T-helper 1 cell treated with Interleukin-12 subunit alpha and Interleukin-12 subunit beta and Interleukin-4 antibody, amounts not matched to agents 30 μg/mL and 1 μg/mL, for 36 hours (primary cell): ENCODE results near the gene SEMA3D.

Experiments
- H3K27ac Mint-ChIP-seq: one replicate; pipeline ENCODE4 v1.8.0; 2021; ENCODE audit warnings: mild to moderate bottlenecking, mixed read lengths
- H3K27me3 Mint-ChIP-seq: one replicate; pipeline ENCODE4 v1.8.0; 2021; ENCODE audit warnings: low read depth, mixed read lengths
- H3K36me3 Mint-ChIP-seq: one replicate; pipeline ENCODE4 v1.8.0; 2021; ENCODE audit warnings: low read depth, mixed read lengths
- H3K4me1 Mint-ChIP-seq: one replicate; pipeline ENCODE4 v1.8.0; 2021; ENCODE audit warnings: low read depth, mixed read lengths
- H3K4me3 Mint-ChIP-seq: one replicate; pipeline ENCODE4 v1.8.0; 2021; ENCODE audit warnings: mild to moderate bottlenecking, moderate library complexity, mixed read lengths
- H3K9me3 Mint-ChIP-seq: one replicate; pipeline ENCODE4 v1.8.0; 2021; ENCODE audit warnings: mixed read lengths

Gene SEMA3D

DNA sequence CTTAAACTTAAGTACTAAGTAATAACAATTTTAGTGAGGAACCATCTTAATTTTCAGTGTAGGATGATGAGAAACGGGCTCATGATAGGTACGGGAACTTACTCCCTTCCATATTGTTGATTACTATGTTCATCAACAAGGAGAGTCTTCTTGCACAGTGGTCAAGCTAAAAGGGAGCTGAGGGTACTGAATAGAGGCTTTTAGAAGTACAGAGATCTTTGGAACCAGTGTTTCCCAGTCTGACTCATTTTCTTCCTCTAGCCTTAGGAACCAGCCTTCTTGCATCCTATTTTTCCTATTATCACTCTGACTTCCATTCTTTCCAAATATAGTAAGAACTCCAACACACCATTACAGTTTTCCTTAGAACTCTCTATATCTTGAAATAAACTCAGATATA is 17.6 kb upstream of the SEMA3D start:
- Mint-ChIP-seq H3K36me3 (no peaks in the 10 kb centered on the region), H3K9me3 (peaks cover 4% of the 10 kb centered on the region), H3K27me3 (no peaks in the 10 kb centered on the region), H3K4me1 (no peaks in the 10 kb centered on the region), H3K4me3 (no peak overlapping the region), H3K27ac (no peak overlapping the region)

DNA sequence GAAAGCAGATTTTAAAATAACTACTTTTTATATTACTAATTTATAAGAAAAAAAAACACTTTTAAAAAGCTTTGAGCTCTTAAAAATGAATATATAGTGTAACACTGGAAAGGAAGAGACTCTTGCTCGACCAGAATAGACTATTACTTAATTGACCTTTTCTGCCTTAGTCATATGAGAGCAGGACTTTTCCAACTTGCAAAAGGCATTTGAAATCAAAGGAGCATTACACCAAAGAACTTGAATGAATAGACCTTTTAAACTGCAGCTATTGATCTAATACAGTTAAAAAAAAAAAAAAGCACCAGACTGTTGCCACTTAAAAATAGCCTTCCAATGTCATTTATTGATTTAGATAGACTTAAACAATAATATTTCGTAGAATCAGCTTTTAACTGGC is 17.2 kb upstream of the SEMA3D start:
- no peak overlapping the region for H3K4me3 Mint-ChIP-seq
- no peak overlapping the region for H3K27ac Mint-ChIP-seq
- H3K4me1 Mint-ChIP-seq: no peaks in the 10 kb centered on the region
- no peaks in the 10 kb centered on the region for H3K36me3 Mint-ChIP-seq
- H3K27me3 Mint-ChIP-seq: no peaks in the 10 kb centered on the region
- peaks cover 4% of the 10 kb centered on the region for H3K9me3 Mint-ChIP-seq

DNA sequence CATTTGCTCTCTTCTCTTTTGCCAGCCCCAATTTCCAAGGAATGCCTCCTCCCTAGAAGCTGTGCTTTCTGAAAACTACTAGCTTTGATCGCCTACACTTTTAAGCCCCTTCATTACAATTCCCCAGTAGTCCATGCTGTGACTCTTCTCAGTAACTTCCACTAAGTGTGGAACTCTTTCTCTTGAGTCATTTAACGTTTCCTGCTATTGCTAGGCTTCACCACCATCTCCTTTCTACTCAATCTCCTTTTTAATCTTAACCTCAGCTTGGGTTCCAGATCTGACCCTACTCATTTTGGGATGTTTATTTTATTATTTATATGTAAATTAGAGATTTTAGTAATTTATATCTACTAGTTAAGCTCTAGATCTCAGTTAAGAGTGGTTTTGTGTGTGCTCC is 14.4 kb upstream of the SEMA3D start:
- Mint-ChIP-seq H3K4me3 (no peak overlapping the region), H3K4me1 (no peaks in the 10 kb centered on the region), H3K27me3 (no peaks in the 10 kb centered on the region)

DNA sequence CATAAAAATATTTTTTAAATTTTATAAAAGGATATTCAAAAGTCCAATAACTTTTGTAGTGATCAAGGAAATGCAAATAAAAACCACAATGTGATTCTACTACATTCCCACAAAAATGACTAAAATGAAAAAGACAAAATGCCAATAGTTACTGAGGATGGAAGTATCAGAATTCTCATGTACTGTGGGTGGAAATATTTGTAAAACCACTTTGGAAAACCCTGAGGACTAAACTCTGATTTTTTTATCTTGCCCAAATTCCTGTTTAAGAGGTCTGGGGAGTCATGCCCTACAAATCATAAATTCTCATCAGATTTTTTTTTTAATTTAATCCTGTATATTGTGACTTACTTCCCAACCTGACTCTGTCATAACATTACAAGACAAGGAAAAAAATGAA is 9.8 kb upstream of the SEMA3D start:
- no peak overlapping the region for H3K27ac Mint-ChIP-seq
- no peaks in the 10 kb centered on the region for H3K4me1 Mint-ChIP-seq
- H3K9me3 Mint-ChIP-seq: no peaks in the 10 kb centered on the region
- no peak overlapping the region for H3K4me3 Mint-ChIP-seq
- no peaks in the 10 kb centered on the region for H3K27me3 Mint-ChIP-seq
- H3K36me3 Mint-ChIP-seq: no peaks in the 10 kb centered on the region

More for the DNA sequence above, 14.4 kb upstream of the SEMA3D start:
- H3K36me3 Mint-ChIP-seq: no peaks in the 10 kb centered on the region
- H3K9me3 Mint-ChIP-seq: peaks cover 4% of the 10 kb centered on the region
- H3K27ac Mint-ChIP-seq: no peak overlapping the region

DNA sequence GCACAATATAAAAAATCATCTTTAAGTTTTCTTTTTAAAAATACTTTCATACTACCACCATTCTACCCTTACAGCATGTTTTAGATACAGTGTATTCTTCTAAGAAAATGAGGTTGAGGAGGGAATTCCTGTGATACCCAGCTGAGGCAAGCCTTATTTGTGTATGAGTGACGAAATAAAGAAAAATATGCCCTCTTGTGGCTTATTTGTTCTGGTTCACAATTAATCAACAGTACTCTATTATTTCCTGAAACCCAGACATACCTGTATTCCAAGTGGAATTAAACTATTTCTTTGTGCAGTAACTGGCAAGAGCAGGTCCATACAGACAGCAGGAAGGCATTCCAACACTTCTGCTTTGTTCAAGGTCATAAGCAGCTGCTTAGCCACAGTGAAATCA is 4.5 kb upstream of the SEMA3D start:
- Mint-ChIP-seq H3K9me3 (no peaks in the 10 kb centered on the region), H3K4me1 (no peaks in the 10 kb centered on the region), H3K36me3 (no peaks in the 10 kb centered on the region), H3K4me3 (no peak overlapping the region), H3K27me3 (peaks cover 25% of the 10 kb centered on the region), H3K27ac (no peak overlapping the region)

DNA sequence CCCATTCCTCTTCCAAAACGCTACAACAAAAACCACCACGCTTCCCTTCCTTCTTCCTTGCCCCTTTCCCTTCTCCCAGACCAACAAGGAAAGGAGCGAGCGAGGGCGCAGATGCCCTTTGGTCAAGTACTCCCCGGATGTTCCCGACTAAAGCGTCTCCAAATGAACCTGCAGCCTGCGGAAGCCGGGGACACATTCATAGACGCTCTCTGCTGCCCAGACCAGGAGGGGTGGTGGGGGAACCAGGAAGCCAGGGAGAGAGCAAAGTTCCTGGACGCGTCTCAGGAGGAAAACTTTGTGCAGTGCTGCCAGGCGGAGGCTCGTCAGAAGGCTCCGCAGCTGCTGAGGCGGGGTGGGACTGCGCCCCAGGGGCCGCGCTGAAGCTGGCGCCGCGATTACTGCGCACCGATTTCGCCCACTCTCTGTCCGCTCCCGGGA is 754 bp downstream of the SEMA3D start:
- Mint-ChIP-seq H3K9me3 (no peaks in the 10 kb centered on the region), H3K36me3 (no peaks in the 10 kb centered on the region), H3K4me1 (peaks cover 4% of the 10 kb centered on the region), H3K27ac (no peak overlapping the region), H3K4me3 (no peak overlapping the region), H3K27me3 (peaks cover 54% of the 10 kb centered on the region)

DNA sequence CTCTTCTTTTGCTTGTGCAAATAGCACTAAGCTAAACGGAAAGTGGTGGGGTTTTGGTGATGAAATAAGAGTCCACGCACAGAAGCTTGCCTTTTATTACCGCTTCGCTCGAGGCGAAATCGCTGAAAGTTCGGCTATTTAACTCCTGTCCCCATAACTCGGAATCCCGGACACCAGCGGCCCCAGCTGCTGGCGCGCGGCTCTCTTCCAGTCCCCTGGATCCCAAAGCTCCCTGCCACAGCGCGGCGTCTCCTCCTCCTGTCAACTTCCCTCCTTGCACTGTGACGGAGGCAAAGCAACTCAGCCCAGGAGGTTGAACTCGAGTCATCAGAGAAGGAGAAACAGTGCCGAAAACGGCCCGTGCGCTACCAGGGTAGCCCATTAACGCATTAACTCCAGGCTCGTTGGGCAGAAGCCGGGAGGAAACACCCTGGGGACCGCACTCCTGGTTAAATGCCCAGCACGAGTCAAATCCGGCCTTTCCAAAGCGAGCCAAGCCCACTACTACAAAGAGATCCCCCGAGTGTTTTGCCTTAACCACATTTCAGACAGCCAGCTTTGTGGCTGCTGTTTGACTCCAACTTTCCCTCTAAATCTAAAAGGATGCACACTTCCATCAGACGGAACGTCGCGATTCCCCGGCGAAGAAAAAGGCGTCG is 1.3 kb downstream of the SEMA3D start:
- H3K9me3 Mint-ChIP-seq: peaks cover 3% of the 10 kb centered on the region
- peaks cover 4% of the 10 kb centered on the region for H3K4me1 Mint-ChIP-seq
- H3K36me3 Mint-ChIP-seq: no peaks in the 10 kb centered on the region
- peaks cover 54% of the 10 kb centered on the region for H3K27me3 Mint-ChIP-seq
- no peak overlapping the region for H3K27ac Mint-ChIP-seq
- peak overlapping the region; percentile 25 for H3K4me3 Mint-ChIP-seq

DNA sequence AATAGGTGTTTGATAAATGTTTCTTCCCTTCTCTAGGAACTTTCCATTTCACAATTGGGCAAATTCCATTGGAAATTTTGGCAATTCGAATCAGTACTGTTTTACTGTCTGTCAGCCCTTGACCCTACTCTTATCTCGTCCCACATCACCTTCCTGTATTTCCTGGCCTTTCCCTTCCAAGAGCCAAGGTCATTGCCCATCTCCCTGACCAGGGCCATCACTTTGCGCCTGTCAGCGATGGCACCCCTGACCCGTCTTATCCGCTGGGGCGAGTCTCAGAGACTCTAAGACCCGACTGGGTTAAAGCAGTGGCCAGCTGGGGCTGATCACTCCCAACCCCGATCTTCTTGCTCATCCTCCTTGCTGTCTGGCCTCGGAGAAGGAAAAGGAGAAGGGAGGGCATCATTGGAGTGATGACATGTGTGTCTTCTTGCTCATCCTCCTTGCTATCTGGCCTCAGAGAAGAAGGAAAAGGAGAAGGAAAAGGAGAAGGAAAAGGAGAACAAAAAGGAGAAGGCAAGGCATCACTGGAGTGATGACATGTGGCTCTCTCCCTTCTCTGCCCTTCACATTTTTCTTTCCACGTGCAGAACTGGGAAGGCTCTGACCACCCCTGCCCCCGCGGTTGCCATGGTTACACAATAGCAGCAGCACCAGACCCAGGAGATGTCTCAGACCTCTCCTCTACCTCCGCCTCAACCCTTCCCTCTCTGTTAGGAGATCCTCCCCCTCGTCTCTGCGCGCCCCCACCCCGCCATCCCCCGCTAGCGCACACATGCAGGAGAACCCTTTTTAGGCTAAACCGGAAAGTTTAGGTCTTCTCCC is 2.0 kb downstream of the SEMA3D start:
- peaks cover 54% of the 10 kb centered on the region for H3K27me3 Mint-ChIP-seq
- H3K4me3 Mint-ChIP-seq: no peak overlapping the region
- peaks cover 4% of the 10 kb centered on the region for H3K4me1 Mint-ChIP-seq
- H3K9me3 Mint-ChIP-seq: peaks cover 9% of the 10 kb centered on the region
- H3K36me3 Mint-ChIP-seq: no peaks in the 10 kb centered on the region
- no peak overlapping the region for H3K27ac Mint-ChIP-seq

DNA sequence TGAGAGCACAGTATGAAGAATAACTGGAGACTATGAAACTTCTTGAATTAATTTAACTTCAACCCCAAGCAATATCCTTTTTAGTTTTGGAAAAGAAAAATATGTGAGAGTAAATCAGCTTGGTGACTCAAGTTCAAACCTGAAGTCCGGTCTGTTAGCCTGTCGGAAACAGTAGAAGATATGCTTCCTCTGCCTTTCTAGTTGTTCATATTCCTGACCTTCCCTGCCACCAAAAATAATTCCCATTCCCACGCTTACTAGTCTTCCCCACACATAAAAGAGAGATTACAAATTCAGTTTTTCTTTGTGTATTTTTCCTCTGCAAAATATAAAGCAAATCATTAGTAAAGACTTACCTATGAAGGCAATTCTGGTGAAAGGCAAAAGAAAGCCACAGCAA is 3.6 kb downstream of the SEMA3D start:
- peaks cover 20% of the 10 kb centered on the region for H3K9me3 Mint-ChIP-seq
- peaks cover 46% of the 10 kb centered on the region for H3K27me3 Mint-ChIP-seq
- no peak overlapping the region for H3K27ac Mint-ChIP-seq
- H3K4me3 Mint-ChIP-seq: no peak overlapping the region
- H3K36me3 Mint-ChIP-seq: no peaks in the 10 kb centered on the region
- peaks cover 4% of the 10 kb centered on the region for H3K4me1 Mint-ChIP-seq

DNA sequence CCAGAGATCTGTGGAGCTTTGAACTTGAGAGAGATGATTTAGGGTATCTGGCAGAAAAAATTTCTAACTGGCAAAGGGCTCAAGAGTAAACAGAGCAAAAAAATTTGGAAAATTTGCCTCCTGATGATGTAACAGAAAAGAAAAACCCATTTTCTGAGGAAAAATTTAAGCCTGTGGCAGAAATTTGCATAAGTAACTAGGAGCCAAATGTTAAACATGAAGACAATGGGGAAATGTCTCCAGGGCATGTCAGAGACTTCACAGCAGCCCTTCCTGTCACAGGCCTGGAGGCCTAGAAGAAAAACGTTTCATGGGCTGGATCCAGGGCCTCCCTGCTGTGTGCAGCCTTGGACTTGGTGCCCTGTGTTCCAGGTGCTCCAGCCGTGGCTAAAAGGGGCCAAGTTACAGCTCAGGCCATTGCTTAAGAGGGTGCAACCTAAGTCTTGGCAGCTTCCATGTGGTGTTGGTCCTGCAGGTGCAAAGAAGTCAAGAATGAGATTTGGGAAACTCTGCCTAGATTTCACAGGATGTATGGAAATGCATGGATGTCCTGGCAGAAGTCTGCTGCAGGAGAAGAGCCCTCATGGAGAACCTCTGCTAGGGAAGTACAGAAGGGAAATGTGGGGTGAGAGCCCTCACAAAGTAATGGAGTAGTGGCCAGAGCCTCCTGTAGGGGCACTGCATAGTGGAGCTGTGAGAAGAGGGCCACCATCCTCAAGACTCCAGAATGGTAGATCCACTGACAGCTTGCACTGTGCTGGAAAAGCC is 8.1 kb downstream of the SEMA3D start:
- Mint-ChIP-seq H3K27ac (no peak overlapping the region), H3K9me3 (peaks cover 24% of the 10 kb centered on the region), H3K27me3 (peaks cover 10% of the 10 kb centered on the region), H3K4me3 (no peak overlapping the region), H3K4me1 (no peaks in the 10 kb centered on the region), H3K36me3 (no peaks in the 10 kb centered on the region)

DNA sequence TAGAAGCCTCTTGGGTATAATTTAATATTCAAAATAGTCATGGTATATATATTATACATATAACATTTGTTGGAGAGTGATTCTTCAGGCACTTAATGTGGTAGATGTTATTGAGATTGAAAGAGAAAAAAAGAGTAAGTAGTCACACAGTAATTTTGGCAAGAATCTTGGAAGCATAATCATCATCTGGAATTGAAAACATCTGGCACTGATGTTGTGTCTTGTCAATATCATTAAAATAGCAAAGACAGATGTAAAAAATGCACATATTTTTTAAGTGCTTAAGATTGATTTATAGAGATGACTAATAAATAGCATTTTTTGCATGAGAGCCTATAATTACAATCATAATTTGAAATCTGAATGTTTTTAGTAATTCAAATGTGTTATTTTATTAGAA is 9.5 kb downstream of the SEMA3D start:
- Mint-ChIP-seq H3K27ac (no peak overlapping the region), H3K27me3 (no peaks in the 10 kb centered on the region), H3K9me3 (peaks cover 24% of the 10 kb centered on the region), H3K4me3 (no peak overlapping the region), H3K36me3 (no peaks in the 10 kb centered on the region), H3K4me1 (no peaks in the 10 kb centered on the region)

DNA sequence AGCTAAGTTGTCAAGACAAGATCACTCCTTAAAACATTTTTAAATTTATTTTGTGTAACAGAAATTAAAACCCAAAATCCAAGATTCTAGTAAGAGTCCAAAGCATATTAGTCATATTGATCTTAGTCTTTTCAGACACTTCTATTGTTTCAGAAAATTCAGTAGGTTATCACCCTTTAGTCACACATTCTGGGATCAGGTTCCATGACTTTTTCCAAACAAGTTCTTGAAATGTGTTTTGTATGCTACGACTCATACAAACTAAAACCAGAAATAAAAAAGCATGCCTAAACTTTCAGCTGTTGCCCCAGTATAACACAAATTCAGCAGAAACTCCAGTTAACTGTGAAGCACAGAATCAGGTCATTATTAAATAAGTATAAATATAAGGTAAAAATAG is 10.7 kb downstream of the SEMA3D start:
- Mint-ChIP-seq H3K36me3 (no peaks in the 10 kb centered on the region), H3K4me3 (no peak overlapping the region), H3K4me1 (no peaks in the 10 kb centered on the region), H3K27me3 (no peaks in the 10 kb centered on the region), H3K9me3 (peaks cover 24% of the 10 kb centered on the region), H3K27ac (no peak overlapping the region)

DNA sequence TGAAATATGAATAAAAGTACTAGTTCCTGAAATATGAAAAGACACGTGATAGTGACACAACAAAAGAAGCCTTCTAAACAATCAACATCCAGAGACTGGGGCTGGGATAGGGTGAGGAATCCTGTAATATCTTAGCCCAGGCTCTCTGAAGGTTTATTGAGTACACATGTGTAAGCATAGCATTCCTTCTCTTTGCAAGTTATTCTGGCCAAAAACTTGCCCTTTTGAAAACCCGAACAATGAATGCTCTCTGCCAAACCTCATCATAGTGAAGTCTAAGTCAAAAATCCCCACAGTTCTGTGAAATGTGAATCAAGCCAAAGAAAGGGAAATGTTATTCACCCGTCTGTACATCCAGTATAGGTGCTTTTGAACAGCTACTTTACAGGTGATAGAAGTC is 11.6 kb downstream of the SEMA3D start:
- no peaks in the 10 kb centered on the region for H3K27me3 Mint-ChIP-seq
- H3K36me3 Mint-ChIP-seq: no peaks in the 10 kb centered on the region
- H3K4me3 Mint-ChIP-seq: no peak overlapping the region
- no peaks in the 10 kb centered on the region for H3K4me1 Mint-ChIP-seq
- no peak overlapping the region for H3K27ac Mint-ChIP-seq
- peaks cover 19% of the 10 kb centered on the region for H3K9me3 Mint-ChIP-seq

DNA sequence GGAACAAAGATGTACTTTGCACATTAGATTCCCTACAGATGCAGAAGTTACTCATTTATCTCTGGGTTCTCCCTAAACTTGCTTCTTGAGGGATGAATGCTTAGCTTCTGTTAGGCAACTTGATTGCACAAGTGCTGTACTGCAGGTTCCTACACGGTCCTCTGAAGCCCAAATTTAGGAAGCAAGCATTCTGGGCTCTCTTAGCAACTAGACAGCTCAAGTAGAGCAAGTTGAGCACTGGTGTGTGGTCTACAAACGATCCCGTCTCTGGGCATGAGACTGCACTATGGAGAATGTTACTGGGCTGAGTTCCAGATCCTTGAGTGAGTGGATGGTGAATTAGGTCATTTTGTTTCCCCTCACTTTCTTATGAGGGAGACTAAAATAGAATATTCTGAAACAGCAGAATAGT is 14.3 kb downstream of the SEMA3D start:
- no peak overlapping the region for H3K27ac Mint-ChIP-seq
- H3K4me1 Mint-ChIP-seq: no peaks in the 10 kb centered on the region
- H3K27me3 Mint-ChIP-seq: no peaks in the 10 kb centered on the region
- no peak overlapping the region for H3K4me3 Mint-ChIP-seq
- H3K9me3 Mint-ChIP-seq: no peaks in the 10 kb centered on the region
- no peaks in the 10 kb centered on the region for H3K36me3 Mint-ChIP-seq

DNA sequence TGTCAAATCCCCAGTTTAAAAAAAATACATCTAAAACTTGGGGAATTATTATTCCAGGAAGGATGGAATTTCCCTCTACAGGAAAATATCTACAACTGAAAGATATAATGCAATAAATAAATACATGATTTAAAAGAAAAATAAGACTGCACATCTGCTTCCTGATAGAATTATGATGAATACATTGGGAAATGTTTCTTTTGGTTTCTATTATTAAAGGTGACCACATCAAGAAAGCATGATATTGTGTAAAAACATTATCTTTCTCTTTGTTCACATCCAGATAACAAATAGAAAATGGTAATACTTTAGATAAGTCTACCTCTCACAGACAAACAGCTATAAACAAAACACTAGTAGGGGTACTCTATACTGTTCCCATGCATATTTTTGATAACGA is 19.2 kb downstream of the SEMA3D start:
- H3K27me3 Mint-ChIP-seq: no peaks in the 10 kb centered on the region
- no peak overlapping the region for H3K4me3 Mint-ChIP-seq

More for the DNA sequence above, 19.2 kb downstream of the SEMA3D start:
- no peaks in the 10 kb centered on the region for H3K9me3 Mint-ChIP-seq
- no peaks in the 10 kb centered on the region for H3K4me1 Mint-ChIP-seq
- H3K36me3 Mint-ChIP-seq: no peaks in the 10 kb centered on the region
- H3K27ac Mint-ChIP-seq: no peak overlapping the region
